HG03039 (cell line): ENCODE data around the gene GALNT2.

Source experiments
- ATAC-seq: cut with Tn5 transposase; IDR thresholded peaks from one replicate; pipeline ENCODE4 v1.9.1; 2021; ENCODE audit warnings: mild to moderate bottlenecking, moderate library complexity; ENCODE audit not compliant: unreplicated experiment

GALNT2 gene

DNA sequence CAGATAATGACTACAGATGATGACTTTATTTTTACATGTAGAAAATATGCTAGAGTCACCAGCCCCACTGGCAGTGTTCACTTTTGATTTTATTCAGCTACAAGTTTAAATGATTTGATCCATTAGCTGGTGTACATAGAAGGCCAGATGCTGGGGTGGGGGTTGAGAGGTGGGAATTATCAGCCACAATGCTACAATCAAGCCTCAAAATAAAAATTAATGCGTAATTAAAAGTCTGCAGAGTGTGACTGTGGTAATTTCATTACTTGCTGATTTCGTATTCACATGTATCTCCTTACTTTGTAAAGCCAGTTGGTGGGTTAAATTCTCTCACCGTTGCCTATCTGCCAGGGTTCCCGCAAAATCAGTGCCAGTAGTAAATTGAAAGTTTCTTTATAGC lies 109.3 kb downstream of the GALNT2 start:
- ATAC-seq: no peak

DNA sequence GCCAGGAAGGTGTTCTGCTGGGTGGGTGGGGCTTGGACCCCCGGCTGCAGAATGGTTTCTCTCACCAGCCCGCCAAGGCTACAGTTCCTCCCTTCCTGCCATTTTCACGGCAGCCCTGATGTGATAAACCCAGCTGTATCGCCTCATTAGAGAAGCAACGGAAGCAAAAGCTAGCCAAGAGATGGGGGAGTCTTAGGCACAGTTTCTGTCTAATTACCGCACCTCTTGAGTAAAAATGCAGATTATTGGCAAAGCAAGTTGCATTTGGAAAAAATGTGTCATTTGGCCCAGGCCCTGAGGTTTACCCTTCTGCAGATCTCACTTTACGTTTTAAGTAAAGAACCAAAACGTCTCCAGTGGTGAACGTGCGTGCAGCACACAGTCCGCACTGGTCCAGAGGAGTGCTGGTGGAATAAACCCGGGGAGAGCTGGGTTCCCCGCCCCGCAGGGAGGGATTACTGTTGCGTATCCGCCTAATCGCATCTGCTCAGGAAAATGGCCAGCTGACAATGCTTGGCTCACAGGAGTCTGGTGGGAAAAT lies 109.9 kb downstream of the GALNT2 start:
- ATAC-seq: no peak

- ATAC-seq: no peak
Observed at GRCh38 chr1:230179249-230179648, 112.2 kb downstream of the GALNT2 start.

DNA sequence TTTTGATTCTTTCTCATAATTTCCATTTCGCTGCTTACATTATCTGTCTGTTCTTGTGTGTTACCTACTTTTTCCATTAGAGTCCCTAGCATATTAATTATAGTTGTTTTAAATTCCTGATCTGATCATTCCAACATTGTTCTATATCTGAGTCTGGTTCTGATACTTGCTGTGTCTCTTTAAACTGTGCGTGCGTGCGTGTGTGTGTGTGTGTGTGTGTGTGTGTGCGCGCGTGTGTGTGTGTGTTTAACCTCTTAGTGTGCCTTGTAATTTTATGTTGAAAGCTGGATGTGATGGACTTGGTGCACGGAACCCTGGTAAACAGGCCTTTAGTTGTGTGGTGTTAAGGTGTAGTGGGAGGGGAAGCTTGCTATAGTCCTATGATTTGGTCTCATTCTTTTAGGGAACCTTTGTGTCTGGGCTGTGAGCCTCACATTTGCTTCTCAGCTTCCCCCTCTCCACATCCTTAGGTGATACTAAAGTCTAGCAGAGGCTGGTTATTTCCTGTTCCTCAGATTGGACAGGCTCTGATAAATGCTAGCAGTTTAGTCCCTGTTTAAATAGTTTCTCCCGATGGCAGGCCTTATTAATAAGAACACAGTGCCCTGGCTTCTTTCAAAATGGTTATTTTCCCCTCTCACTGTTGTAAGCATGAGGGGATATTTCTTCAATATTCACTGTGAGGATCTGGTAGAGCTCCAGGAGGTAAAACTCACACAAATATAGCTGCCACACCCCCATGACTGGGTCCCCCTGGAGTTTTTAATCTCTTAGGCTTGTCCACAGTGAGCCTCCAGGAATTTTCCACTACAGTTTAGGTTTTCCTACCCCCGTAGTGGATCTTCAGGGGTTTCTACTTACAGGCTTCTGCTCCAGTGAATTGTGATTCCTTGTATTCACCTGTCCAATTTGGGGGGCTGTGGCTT lies 118.3 kb downstream of the GALNT2 start:
- ATAC-seq: no peak

DNA sequence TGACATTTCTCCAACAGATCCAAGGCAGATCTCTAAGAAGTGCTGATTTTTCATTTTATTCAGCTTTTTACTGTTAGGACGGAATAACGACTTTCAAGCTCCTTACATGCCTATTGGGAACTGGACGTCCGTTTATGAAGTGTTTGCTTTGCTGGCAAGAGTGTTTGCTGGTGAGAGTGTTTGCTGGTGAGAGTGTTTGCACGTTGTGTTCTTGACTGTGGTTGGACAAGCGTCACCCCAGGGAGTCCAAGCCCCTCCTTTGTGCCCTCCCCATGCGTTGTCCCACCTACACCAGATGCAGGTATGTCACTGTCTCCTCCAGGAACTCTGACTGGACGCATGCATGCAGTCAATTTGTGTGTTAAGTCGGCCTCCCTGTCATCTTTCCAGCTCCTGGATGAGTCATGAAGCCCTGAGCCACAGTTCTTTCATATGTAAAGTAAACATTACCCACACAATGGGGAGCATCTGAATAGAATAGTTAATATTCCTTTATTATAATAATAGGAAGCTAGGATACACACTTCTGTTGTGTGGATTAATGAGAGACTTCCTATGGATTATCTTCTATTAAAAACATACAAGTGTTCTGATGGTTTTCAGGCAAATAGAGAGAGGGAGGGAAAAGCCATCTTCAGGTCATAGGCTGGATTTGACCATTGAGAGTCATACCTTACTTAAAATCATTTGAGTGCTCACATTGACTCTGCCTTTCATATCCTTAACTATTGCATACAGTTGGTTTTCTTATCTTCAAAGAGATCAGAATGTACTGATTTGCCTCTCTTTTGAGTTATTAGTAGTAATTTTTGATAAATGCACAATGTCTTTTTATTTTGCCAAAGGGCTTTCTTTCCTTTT lies 119.2 kb downstream of the GALNT2 start:
- no peak for ATAC-seq

- ATAC-seq: no peak
Observed at GRCh38 chr1:230186874-230187273, 119.8 kb downstream of the GALNT2 start.

- no peak for ATAC-seq
Observed at GRCh38 chr1:230187290-230187689, 120.3 kb downstream of the GALNT2 start.

- ATAC-seq: no peak
Observed at GRCh38 chr1:230188826-230189225, 121.8 kb downstream of the GALNT2 start.

DNA sequence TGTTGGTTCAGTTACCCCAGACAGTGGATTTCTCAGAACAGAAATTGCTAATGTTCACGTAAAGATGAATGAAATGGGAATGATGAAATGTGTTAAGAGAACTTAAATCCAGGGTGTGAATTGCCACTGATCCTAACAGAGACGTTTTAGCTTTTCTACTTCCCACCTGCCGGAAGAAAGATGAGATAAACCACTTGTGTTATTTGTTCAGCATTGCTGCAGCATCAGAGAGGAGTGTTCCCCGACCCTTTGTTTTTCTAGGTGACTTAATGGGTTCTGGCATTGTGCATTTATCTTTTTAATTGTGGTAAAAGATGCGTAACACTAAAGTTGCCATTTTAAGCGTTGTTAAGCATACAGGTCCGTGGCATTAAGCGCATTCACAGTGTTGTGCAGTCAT lies 122.3 kb downstream of the GALNT2 start:
- ATAC-seq: no peak

DNA sequence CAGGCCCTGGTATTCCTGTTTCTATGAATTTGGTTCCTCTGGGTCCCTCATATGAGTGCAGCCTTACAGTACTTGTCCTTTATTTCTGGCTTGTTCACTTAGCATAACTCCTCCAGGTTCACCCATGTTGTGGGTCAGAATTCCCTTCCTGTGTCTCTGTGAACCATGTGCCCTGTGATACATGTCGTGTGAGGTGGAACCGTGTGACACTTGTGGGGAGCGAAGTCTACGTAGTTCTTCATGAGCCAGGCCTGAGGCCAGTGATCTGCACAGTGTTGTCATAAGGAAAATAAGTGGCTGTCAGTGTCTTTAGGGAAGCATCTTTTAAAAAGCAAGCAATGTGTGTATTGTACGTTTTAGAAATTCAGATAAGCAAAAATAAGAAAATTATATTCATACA lies 122.8 kb downstream of the GALNT2 start:
- ATAC-seq: no peak

DNA sequence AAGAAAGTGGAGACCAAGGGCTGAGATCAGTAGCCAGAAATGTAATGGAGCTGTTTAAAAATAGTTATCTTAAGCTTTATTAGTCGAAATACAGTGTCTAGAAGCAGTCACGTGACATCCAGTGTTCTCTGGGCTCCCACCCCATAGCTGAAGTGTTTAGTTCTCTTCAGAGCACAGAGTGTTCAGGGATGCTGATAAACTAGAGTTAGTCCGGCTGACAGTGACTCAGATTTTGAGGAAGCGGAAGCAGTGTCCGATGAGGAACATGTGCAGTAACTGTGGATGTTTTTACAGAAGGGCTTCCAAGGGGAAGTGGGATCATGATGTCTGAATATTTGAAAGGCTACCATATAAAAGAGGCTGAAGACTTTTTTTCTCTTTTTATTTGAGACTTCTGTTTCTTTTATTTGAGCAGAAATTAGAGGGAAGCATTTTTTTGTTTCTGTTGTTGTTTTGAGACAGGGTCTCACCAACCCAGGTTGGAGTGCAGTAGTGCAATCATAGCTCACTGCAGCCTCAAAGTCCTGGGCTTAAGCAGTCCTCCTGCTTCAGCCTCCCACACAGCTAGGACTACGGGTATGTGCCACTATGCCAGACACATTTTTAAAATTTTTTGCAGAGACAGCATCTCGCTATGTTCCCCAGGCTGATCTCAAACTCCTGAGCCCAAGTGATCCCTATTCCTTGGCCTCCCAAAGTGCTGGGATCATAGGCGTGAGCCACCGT lies 124.2 kb downstream of the GALNT2 start:
- ATAC-seq: no peak

GRCh38 chr1:230191855-230192254 lies 124.8 kb downstream of the GALNT2 start:
- ATAC-seq: no peak

- no peak for ATAC-seq
Observed at GRCh38 chr1:230194525-230194924, 127.5 kb downstream of the GALNT2 start.

- ATAC-seq: no peak
Observed at GRCh38 chr1:230195199-230195598, 128.2 kb downstream of the GALNT2 start.

DNA sequence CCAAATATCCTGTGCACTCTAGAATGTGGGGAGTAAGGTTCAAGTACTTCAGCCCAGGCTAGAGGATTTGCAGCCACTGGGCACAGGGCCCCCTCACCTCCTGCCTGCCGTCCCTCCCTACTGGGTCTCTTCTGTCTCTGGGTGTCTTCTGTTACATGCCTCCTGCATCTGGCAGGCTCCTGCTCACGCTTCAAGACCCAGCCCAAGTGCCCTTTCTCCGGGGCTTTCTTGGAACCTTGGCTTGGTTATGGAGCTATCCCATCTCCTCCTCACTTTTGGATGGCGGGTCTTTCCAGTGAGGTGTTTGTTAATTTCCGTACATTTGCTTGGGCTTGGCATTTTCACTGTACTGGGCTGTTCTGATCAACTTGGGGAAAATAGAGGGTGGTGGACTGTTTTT lies 129.0 kb downstream of the GALNT2 start:
- ATAC-seq: no peak

DNA sequence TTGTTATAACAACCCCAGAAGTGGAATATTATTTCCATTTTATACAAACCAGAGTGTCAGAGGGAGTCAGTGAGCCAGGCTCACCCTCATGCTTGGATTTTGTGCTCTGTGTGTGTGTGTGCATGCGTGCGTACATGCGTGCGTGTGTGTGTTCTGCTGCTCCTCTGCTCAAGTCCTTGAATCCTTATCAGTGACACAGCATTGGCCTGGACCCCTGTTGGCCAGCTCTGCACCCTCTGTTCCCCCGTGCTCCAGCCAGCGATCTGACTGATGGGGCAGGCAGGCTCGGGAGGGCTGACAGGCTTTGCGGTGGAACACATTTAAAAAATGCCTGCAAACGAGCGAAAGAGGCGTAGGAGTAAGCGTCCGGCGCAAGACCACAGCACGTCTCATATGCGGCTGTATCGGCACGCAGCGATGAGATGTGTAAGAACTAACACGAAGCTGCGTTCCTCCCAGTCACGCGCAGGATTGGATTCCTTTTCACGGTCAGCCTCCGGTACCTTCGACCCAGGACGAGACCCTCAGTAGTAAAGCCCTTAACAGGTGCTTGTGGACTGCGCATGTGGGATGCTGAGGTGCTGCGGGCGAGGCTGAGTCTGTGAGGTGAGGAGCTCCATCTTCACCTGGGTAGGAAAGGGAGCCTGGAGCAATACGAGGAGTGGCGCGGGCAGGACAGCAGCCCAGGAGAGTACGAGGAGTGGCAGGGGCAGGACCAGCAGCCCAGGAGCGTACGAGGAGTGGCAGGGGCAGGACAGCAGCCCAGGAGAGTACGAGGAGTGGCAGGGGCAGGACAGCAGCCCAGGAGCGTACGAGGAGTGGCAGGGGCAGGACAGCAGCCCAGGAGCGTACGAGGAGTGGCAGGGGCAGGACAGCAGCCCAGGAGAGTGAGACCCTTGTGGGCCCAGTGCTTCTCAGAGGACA lies 130.9 kb downstream of the GALNT2 start:
- no peak for ATAC-seq

DNA sequence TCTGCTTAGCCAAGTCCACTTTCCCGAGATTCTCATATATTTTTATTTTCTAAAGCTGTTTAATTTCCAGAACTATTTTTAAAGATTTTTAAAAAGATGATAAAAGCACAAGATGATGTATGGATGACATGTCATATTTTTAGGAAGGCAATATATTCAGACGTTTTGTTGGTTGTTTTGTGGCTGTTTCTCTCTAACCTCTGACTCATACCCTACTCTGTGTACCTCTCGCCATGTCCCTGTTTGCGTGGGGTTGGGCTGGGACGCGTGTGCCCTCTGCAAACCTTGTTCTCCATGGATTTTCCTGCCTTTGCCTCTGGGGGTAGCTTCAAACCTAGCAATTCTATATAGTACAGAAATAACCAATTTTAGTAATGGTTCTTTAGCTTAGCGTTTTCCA lies 132.0 kb downstream of the GALNT2 start:
- ATAC-seq: no peak

DNA sequence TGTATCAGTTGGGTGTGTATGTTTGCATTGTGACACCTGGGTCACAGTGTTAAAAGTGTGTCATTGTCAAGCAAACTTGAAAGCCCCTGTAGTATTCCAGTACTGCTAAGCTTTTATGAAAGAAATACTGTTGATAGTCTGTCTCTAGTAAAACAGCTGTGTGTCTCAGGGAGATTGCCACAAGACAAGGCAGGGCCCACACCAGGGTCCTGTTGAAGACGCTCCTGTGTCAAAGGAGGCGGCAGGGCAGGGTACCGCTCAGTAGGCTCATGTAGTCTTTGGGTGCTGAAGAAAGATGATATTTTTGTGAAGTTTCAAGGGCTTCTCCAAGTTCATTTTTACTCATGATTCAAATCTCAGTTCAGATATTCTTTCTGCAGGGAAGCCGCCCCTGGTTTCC lies 132.5 kb downstream of the GALNT2 start:
- ATAC-seq: no peak

DNA sequence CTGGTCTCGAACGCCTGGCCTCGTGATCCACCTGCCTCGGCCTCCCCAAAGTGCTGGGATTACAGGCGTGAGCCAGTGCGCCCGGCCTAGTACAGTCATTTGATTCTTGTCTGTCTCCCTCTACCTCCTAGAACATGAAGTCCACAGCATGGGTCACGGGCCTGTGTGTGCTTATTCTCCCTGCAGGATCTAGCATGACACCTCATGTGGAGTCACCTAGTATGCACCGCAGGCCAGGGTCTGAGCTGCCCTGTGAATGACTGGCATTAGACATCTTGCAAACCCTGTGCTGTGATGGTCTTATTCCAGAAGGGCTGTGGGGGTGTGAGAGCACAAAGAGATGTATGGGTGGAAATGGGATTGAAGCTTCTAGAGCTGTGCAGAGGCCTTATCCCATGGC lies 133.2 kb downstream of the GALNT2 start:
- ATAC-seq: no peak

- ATAC-seq: no peak
Observed at GRCh38 chr1:230201445-230201844, 134.4 kb downstream of the GALNT2 start.
